ENCODE results near the gene TPSAB1. TPM values are rescaled to one million over a fixed set of nuclear protein-coding genes. Genes with fewer than 3 reads are reported as not detected.

TPSAB1 gene
- total and polyA plus RNA-seq, 2 donors, result 4.3 to 11.1 TPM

DNA sequence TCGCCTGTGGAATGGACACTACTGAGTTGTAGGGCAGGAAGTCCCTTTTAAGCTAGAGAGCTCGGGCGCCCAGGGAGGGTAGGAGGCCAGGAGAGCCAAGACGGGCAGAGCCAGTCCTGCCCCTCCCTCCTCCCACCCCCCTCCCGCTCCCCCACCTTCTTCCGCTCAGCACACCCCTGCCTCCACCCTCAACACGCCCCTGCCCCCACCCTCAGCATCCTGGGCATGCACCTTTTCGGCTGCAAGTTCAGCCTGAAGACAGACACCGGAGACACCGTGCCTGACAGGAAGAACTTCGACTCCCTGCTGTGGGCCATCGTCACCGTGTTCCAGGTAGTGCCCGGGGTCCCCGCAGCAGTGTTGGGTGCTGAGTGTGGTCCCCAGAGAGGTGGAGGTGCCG is 33.7 kb upstream of the TPSAB1 start:
- 83% methylated on average over 16 of the region's 16 CpGs for WGBS
- Histone ChIP-seq H3K27ac (ENCODE audit: low read depth in 1 of 2, low read length in 1 of 2) (no peak overlapping the region), H3K27me3 (ENCODE audit: control insufficient read depth in 2 of 2, insufficient read depth in 1 of 2, low read length in 1 of 2) (no peaks in the 10 kb centered on the region), H3K36me3 (ENCODE audit: control insufficient read depth in 2 of 2, insufficient read depth in 2 of 2, low read length in 1 of 2) (no peaks in the 10 kb centered on the region), H3K9me3 (ENCODE audit: control insufficient read depth in 2 of 2, insufficient read depth in 1 of 2, low read length in 1 of 2) (peaks cover 0 to 7% of the 10 kb centered on the region in 2 donors), H3K4me1 (ENCODE audit: control insufficient read depth in 2 of 2, insufficient read depth in 2 of 2, low read length in 2 of 2) (no peaks in the 10 kb centered on the region), H3K4me3 (ENCODE audit: low read length in 2 of 2) (no peak overlapping the region)
- peak in 1 of 9 donors; percentile 9 for DNase-seq (ENCODE audit: low read depth in 6 of 9, low spot score in 9 of 9)

DNA sequence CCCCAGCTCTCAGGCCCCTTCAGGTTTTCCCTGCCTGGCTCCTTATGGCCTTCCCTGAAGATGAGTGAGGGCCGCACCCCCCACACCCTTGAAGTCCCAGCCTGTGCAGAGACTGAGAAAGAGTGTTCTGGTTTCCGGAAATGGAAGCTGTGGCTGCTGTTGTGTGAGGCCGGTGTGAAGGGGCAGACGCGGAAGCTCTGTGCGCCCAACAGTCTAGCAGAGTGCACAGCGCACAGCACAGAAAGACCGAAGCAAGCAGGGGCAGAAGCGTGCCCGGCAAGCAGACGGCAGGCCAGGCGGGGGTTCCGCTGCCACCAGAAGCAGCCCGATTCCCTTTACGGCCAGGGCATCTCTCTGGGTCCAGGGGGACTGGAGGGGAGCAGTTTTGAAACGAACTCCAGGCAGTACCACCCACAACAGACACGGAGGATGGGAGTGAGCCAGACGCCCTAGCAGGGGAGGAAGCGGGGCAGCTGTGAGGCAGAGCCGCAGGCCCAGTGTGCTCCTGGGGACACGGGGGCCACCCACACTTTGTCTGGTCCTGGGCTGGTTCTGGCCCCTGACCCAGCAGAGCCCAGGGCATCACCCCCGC is 32.2 kb upstream of the TPSAB1 start:
- WGBS, result 73% methylated on average over 22 of the region's 22 CpGs
- peak in 4 of 9 donors; percentile 3 to 60 (median 10) for DNase-seq (ENCODE audit: low read depth in 6 of 9, low spot score in 9 of 9)
- Histone ChIP-seq H3K27me3 (ENCODE audit: control insufficient read depth in 2 of 2, insufficient read depth in 1 of 2, low read length in 1 of 2) (no peaks in the 10 kb centered on the region), H3K36me3 (ENCODE audit: control insufficient read depth in 2 of 2, insufficient read depth in 2 of 2, low read length in 1 of 2) (no peaks in the 10 kb centered on the region), H3K9me3 (ENCODE audit: control insufficient read depth in 2 of 2, insufficient read depth in 1 of 2, low read length in 1 of 2) (peaks cover 0 to 3% of the 10 kb centered on the region in 2 donors), H3K4me3 (ENCODE audit: low read length in 2 of 2) (no peak overlapping the region), H3K4me1 (ENCODE audit: control insufficient read depth in 2 of 2, insufficient read depth in 2 of 2, low read length in 2 of 2) (no peaks in the 10 kb centered on the region), H3K27ac (ENCODE audit: low read depth in 1 of 2, low read length in 1 of 2) (peak overlapping the region; percentile 1 to 58)

DNA sequence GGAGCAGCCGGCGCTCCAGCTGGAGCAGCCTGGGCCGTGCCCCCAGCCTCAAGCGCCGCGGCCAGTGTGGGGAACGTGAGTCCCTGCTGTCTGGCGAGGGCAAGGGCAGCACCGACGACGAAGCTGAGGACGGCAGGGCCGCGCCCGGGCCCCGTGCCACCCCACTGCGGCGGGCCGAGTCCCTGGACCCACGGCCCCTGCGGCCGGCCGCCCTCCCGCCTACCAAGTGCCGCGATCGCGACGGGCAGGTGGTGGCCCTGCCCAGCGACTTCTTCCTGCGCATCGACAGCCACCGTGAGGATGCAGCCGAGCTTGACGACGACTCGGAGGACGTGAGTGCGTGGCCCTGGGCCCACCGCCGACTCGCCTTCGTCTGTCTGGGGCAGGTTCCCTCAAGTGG is 31.4 kb upstream of the TPSAB1 start:
- DNase-seq (ENCODE audit: low read depth in 6 of 9, low spot score in 9 of 9), result no peak
- Histone ChIP-seq H3K27me3 (ENCODE audit: control insufficient read depth in 2 of 2, insufficient read depth in 1 of 2, low read length in 1 of 2) (no peaks in the 10 kb centered on the region), H3K36me3 (ENCODE audit: control insufficient read depth in 2 of 2, insufficient read depth in 2 of 2, low read length in 1 of 2) (no peaks in the 10 kb centered on the region), H3K9me3 (ENCODE audit: control insufficient read depth in 2 of 2, insufficient read depth in 1 of 2, low read length in 1 of 2) (no peaks in the 10 kb centered on the region), H3K4me1 (ENCODE audit: control insufficient read depth in 2 of 2, insufficient read depth in 2 of 2, low read length in 2 of 2) (no peaks in the 10 kb centered on the region), H3K4me3 (ENCODE audit: low read length in 2 of 2) (no peak overlapping the region), H3K27ac (ENCODE audit: low read depth in 1 of 2, low read length in 1 of 2) (no peak overlapping the region)
- WGBS, result 96% methylated on average over 43 of the region's 43 CpGs

DNA sequence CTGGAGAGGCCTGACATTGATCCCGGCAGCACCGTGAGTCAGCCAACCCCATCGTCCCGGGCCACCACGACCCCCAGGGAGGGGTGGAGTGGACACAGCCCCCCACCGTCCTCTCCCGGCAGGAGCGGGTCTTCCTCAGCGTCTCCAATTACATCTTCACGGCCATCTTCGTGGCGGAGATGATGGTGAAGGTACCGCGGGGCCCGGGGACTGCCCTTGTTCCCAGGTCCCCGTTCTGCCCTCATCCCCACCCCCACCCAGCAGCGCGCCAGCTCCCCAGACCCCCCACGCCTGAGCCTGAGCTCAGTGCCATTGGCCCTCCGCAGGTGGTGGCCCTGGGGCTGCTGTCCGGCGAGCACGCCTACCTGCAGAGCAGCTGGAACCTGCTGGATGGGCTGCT is 30.0 kb upstream of the TPSAB1 start:
- H3K4me3 ChIP-seq (ENCODE audit: low read length in 2 of 2), result no peak overlapping the region
- no peaks in the 10 kb centered on the region for H3K4me1 ChIP-seq (ENCODE audit: control insufficient read depth in 2 of 2, insufficient read depth in 2 of 2, low read length in 2 of 2)
- no peaks in the 10 kb centered on the region for H3K9me3 ChIP-seq (ENCODE audit: control insufficient read depth in 2 of 2, insufficient read depth in 1 of 2, low read length in 1 of 2)
- no peaks in the 10 kb centered on the region for H3K36me3 ChIP-seq (ENCODE audit: control insufficient read depth in 2 of 2, insufficient read depth in 2 of 2, low read length in 1 of 2)
- no peak for DNase-seq (ENCODE audit: low read depth in 6 of 9, low spot score in 9 of 9)
- no peaks in the 10 kb centered on the region for H3K27me3 ChIP-seq (ENCODE audit: control insufficient read depth in 2 of 2, insufficient read depth in 1 of 2, low read length in 1 of 2)
- 94% methylated on average over 23 of the region's 23 CpGs for WGBS
- H3K27ac ChIP-seq (ENCODE audit: low read depth in 1 of 2, low read length in 1 of 2), result no peak overlapping the region

DNA sequence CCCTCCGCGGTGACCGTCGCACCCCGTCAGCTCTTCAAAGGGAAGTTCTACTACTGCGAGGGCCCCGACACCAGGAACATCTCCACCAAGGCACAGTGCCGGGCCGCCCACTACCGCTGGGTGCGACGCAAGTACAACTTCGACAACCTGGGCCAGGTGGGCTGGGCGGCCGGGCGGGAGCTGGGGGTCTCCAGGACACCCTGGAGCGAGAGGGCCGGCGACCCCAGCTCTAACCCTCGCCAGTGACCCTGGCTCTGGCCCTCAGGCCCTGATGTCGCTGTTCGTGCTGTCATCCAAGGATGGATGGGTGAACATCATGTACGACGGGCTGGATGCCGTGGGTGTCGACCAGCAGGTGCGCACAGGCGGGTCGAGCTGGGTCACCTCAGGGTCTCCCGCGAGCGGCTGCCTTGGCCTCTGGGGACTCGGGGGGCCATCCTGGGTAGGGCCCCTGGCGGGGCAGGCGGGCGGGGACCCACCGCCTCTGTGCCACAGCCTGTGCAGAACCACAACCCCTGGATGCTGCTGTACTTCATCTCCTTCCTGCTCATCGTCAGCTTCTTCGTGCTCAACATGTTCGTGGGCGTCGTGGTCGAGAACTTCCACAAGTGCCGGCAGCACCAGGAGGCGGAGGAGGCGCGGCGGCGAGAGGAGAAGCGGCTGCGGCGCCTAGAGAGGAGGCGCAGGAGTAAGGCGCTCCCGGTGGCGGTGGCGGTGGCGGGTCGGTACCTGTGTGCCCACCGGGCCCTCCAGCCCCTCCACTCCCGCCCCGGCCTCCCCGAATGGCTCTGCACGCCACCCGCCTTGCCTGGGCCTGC is 28.8 kb upstream of the TPSAB1 start:
- Histone ChIP-seq H3K4me3 (ENCODE audit: low read length in 2 of 2) (no peak overlapping the region), H3K36me3 (ENCODE audit: control insufficient read depth in 2 of 2, insufficient read depth in 2 of 2, low read length in 1 of 2) (no peaks in the 10 kb centered on the region), H3K4me1 (ENCODE audit: control insufficient read depth in 2 of 2, insufficient read depth in 2 of 2, low read length in 2 of 2) (no peaks in the 10 kb centered on the region), H3K27ac (ENCODE audit: low read depth in 1 of 2, low read length in 1 of 2) (no peak overlapping the region), H3K27me3 (ENCODE audit: control insufficient read depth in 2 of 2, insufficient read depth in 1 of 2, low read length in 1 of 2) (no peaks in the 10 kb centered on the region), H3K9me3 (ENCODE audit: control insufficient read depth in 2 of 2, insufficient read depth in 1 of 2, low read length in 1 of 2) (no peaks in the 10 kb centered on the region)
- DNase-seq (ENCODE audit: low read depth in 6 of 9, low spot score in 9 of 9), result no peak
- WGBS, result 92% methylated on average over 65 of the region's 65 CpGs

DNA sequence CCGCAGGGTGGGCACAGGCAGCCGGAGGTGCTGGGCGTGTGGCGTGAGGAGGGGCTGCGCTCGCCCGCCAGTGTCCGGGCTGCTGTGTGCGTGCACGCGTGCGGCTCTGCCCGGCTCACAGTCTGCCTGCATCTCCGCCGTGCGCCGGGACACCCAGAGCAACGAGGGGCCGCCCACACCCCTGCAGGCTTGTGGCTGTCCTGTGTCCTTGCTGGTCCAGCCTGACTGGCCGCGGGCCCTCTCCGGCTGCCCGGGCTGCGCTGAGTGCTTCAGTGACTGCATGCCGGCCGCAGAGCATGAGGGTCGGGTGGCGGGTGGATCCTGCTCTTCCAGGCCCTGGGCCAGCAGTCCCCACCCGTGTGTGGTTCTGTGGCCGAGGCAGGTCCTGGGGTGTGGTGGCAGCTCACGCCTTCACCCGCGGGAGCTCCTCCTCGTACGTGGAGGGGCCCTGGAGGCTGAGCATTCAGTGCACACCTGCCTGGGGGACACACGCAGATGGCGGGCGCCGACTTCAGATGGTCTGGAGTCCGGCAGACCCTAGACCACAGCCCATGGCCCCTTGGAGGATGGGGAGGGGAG is 27.8 kb upstream of the TPSAB1 start:
- Histone ChIP-seq H3K4me3 (ENCODE audit: low read length in 2 of 2) (no peak overlapping the region), H3K27ac (ENCODE audit: low read depth in 1 of 2, low read length in 1 of 2) (no peak overlapping the region), H3K9me3 (ENCODE audit: control insufficient read depth in 2 of 2, insufficient read depth in 1 of 2, low read length in 1 of 2) (no peaks in the 10 kb centered on the region), H3K27me3 (ENCODE audit: control insufficient read depth in 2 of 2, insufficient read depth in 1 of 2, low read length in 1 of 2) (no peaks in the 10 kb centered on the region), H3K36me3 (ENCODE audit: control insufficient read depth in 2 of 2, insufficient read depth in 2 of 2, low read length in 1 of 2) (no peaks in the 10 kb centered on the region), H3K4me1 (ENCODE audit: control insufficient read depth in 2 of 2, insufficient read depth in 2 of 2, low read length in 2 of 2) (no peaks in the 10 kb centered on the region)
- DNase-seq (ENCODE audit: low read depth in 6 of 9, low spot score in 9 of 9), result no peak
- WGBS, result 95% methylated on average over 40 of the region's 40 CpGs

DNA sequence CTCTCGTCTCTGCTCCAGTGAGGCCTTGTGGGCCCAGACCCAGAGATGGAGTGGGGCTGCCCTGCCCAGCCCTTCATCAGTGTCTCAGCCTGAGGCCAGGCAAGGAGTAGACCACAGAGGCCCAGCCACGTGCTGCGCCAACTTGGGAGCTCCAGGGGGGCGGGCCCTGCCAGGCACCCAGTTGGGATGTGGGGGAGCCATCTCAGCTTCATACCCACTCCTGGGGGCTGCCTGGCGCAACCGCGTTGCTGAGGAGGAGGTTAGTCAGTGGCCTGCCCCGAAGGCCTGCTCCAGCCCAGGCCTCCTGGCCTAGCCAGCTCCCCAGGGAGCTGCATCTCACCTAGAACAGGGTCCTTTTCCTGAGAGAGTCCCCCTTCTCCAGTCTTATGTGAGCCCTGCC is 27.3 kb upstream of the TPSAB1 start:
- no peaks in the 10 kb centered on the region for H3K4me1 ChIP-seq (ENCODE audit: control insufficient read depth in 2 of 2, insufficient read depth in 2 of 2, low read length in 2 of 2)
- H3K9me3 ChIP-seq (ENCODE audit: control insufficient read depth in 2 of 2, insufficient read depth in 1 of 2, low read length in 1 of 2), result no peaks in the 10 kb centered on the region
- H3K4me3 ChIP-seq (ENCODE audit: low read length in 2 of 2), result no peak overlapping the region
- WGBS, result 81% methylated on average over 8 of the region's 8 CpGs
- no peak for DNase-seq (ENCODE audit: low read depth in 6 of 9, low spot score in 9 of 9)
- no peak overlapping the region for H3K27ac ChIP-seq (ENCODE audit: low read depth in 1 of 2, low read length in 1 of 2)
- no peaks in the 10 kb centered on the region for H3K36me3 ChIP-seq (ENCODE audit: control insufficient read depth in 2 of 2, insufficient read depth in 2 of 2, low read length in 1 of 2)
- no peaks in the 10 kb centered on the region for H3K27me3 ChIP-seq (ENCODE audit: control insufficient read depth in 2 of 2, insufficient read depth in 1 of 2, low read length in 1 of 2)

DNA sequence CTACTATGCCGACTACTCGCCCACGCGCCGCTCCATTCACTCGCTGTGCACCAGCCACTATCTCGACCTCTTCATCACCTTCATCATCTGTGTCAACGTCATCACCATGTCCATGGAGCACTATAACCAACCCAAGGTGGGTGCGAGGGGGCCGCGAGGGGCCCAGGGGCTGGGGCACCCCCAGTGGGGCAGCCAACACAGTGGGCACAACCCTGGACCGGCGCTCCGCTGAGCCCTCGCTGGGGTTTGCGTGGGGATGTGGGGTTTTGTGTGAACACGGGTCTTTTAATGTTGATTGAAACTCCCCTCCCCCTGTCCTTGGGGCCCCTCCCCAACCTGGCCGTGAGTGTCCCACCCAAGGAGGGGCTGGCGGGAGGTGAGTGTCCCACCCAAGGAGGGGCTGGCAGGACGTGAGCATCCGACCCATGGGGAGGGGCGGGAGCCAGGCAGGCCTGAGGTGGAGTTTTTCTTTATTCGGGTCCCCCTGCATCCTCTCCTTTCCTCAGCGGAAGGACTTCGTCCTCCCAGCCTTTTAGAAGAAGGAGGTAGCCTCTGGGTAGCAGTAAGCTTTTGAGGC is 26.6 kb upstream of the TPSAB1 start:
- H3K36me3 ChIP-seq (ENCODE audit: control insufficient read depth in 2 of 2, insufficient read depth in 2 of 2, low read length in 1 of 2), result no peaks in the 10 kb centered on the region
- 90% methylated on average over 25 of the region's 25 CpGs for WGBS
- DNase-seq (ENCODE audit: low read depth in 6 of 9, low spot score in 9 of 9), result no peak
- H3K4me1 ChIP-seq (ENCODE audit: control insufficient read depth in 2 of 2, insufficient read depth in 2 of 2, low read length in 2 of 2), result no peaks in the 10 kb centered on the region
- H3K9me3 ChIP-seq (ENCODE audit: control insufficient read depth in 2 of 2, insufficient read depth in 1 of 2, low read length in 1 of 2), result no peaks in the 10 kb centered on the region
- H3K27ac ChIP-seq (ENCODE audit: low read depth in 1 of 2, low read length in 1 of 2), result no peak overlapping the region
- no peak overlapping the region for H3K4me3 ChIP-seq (ENCODE audit: low read length in 2 of 2)
- H3K27me3 ChIP-seq (ENCODE audit: control insufficient read depth in 2 of 2, insufficient read depth in 1 of 2, low read length in 1 of 2), result no peaks in the 10 kb centered on the region

DNA sequence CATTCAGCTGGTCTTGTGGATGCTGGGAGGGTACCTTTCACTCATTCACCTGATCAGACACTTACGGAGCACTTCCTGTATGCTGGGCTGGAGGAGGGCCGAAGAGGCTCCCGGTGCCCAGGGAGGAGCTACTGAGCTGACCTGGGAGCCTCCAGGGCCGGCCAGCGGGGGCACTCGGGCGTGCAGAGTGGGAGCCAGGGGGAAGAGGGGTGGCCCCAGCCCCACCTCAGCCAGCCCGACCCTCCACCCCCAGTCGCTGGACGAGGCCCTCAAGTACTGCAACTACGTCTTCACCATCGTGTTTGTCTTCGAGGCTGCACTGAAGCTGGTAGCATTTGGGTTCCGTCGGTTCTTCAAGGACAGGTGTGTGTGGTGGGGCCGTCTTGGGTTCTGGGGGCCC is 25.8 kb upstream of the TPSAB1 start:
- 88% methylated on average over 16 of the region's 16 CpGs for WGBS
- Histone ChIP-seq H3K36me3 (ENCODE audit: control insufficient read depth in 2 of 2, insufficient read depth in 2 of 2, low read length in 1 of 2) (no peaks in the 10 kb centered on the region), H3K4me3 (ENCODE audit: low read length in 2 of 2) (no peak overlapping the region), H3K4me1 (ENCODE audit: control insufficient read depth in 2 of 2, insufficient read depth in 2 of 2, low read length in 2 of 2) (no peaks in the 10 kb centered on the region), H3K9me3 (ENCODE audit: control insufficient read depth in 2 of 2, insufficient read depth in 1 of 2, low read length in 1 of 2) (no peaks in the 10 kb centered on the region), H3K27me3 (ENCODE audit: control insufficient read depth in 2 of 2, insufficient read depth in 1 of 2, low read length in 1 of 2) (no peaks in the 10 kb centered on the region), H3K27ac (ENCODE audit: low read depth in 1 of 2, low read length in 1 of 2) (no peak overlapping the region)
- DNase-seq (ENCODE audit: low read depth in 6 of 9, low spot score in 9 of 9), result no peak

Data from thymus (tissue), 11 donors.